HG02642 (cell line): ENCODE results near the gene SNX30.

ENCODE experiments used
- ATAC-seq: cut with Tn5 transposase; IDR thresholded peaks from one replicate; pipeline ENCODE4 v1.9.1; 2021; ENCODE audit warnings: mild to moderate bottlenecking; ENCODE audit not compliant: unreplicated experiment, poor library complexity

SNX30 gene

DNA sequence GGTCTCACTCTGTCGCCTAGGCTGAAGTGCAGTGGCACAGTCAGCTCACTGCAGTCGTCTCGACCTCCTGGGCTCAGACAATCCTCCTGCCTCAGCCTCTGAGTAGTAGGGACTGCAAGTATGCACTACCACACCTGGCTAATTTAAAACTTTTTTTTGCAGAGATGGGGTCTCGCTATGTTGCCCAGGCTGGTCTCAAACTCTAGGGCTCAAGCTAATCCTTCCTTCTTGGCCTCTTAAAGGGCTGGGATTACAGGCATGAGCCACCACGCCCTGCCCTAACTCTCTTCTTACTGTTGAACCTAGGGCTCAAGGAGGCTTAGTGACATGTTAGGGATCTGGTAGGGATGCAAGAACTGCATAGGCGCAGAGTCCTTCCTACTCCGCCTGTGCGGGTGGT is 65.3 kb downstream of the SNX30 start:
- ATAC-seq, result no peak

DNA sequence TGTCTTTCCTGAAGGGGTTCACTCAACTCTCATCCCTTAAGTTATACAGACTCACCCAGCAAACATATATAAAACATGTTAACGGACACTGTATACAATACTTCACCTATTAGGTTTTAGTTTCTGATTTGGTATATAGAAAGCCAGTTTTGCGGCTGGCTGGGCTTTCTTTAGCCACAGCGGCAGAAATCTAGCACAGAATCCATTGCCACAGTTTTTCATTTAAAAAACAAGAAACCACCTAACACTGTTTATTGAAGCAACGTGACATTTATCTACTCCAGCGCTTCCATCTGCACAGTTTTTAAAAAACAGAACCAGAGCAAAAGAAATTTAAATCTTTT is 67.3 kb downstream of the SNX30 start:
- ATAC-seq, result peak; percentile 48

- ATAC-seq, result peak; percentile 75
Observed at GRCh38 chr9:112819635-112820496, 69.3 kb downstream of the SNX30 start.

DNA sequence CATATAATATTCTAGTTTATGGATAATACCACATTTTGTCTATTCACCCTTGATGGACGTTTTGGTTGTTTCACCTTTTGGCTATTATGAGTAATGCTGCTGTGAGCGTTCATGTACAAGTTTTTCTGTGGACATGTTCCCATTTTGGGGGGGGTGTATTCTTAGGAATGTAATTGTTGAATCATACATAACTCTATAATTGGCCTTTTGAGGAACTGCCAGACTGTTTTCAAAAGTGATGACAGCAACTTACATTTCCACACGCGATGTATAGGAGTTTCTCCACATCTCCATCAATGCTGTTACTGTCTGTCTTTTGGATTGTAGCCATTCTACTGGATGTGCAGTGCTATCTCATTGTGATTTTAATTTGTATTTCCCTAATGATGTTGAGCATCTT is 70.3 kb downstream of the SNX30 start:
- no peak for ATAC-seq

DNA sequence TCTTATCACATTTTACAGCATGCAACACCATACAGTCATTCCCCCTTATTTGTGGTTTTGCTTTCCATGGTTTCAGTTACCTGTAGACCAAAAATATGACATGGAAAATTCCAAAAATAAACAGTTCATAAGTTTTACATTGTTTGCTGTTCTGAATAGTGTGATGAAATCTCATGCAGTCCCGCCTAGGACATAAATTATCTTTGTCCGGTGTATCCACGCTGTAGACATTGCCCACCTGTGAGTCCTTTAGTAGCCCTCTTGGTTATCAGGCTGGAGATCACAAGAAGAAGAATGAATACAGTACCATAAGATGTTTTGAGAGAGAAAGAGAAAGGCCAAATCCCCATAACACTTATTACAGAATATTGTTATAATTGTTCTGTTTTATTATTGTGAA is 72.1 kb downstream of the SNX30 start:
- ATAC-seq, result no peak

GRCh38 chr9:112823257-112823656 is 72.7 kb downstream of the SNX30 start:
- no peak for ATAC-seq

GRCh38 chr9:112831281-112831851 is 80.8 kb downstream of the SNX30 start:
- no peak for ATAC-seq

DNA sequence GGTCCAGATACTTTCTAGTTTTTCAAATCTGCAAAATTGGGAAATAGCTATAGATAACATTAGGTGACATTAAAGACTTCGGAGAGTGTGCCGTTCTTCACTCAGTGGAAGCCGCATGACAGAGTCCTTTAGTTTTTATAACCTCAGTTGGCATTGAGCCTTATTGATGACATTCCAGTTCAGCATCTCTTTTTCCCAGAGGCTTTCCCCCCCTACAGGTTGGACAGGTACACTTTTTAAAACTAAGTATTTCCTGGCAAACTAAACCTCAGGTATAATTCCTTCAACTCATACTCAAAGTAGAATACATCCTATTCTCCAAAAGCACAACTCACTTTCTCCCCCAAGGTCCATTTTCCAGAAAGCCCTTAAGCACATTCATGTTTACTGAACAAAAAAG is 81.4 kb downstream of the SNX30 start:
- ATAC-seq, result no peak

DNA sequence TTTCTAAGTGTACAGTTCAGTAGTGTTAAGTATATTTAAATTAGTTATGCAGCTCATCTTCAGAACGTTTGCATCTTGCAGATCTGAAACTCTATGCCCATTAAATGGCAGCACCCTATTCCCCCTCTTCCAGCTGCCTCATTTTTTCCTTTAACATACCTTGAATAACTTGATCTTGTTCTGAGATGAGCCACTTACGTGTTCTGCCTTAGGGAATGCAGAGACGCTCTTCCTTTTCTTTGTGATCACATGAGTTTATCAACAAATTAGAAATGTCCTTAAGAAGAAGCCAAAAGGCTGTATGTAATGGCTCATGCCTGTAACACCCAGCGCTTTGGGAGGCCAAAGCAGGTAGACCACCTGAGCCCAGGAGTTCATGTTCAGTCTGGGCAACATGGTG is 82.5 kb downstream of the SNX30 start:
- no peak for ATAC-seq

DNA sequence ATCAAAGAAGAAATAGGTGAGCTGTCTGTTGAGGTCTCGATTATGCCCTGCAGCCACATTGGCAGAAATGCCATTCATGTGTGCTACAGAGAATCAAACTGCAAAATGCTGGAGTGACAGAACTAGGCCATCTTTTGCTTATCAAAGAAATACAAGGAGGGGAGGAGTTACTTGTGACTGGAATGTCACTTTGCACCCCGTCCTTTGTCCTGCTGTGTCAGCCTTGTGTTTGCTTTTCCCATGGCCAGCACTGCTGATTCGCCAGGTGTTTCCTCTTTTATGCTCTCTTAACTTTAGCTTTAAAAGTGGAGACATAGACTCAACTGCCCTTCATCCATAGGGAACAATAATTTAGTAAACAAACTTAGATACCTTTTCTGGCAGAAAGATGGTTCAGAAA is 85.8 kb downstream of the SNX30 start:
- no peak for ATAC-seq

- ATAC-seq, result no peak
Observed at GRCh38 chr9:112838342-112838741, 87.8 kb downstream of the SNX30 start.

DNA sequence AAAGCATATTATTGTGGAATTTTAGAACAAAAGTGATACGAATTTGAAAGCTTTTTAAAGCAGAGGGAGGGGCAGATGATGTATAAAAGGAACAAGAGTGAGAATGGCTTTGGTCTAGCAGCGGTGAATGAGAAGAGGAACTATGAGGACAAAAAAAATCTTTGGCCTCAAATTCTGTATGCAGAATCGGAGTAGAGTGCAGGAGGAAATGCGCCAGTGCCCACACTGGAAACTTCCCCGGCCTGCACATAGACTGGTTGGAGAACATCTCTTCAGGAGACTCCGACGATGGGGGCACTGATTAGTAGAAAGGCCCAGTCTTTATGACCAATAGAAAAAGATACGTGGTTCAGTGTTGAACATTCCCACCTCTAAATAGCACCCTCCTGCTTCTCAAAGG is 88.8 kb downstream of the SNX30 start:
- ATAC-seq, result no peak

- ATAC-seq, result no peak
Observed at GRCh38 chr9:112841261-112841660, 90.7 kb downstream of the SNX30 start.

DNA sequence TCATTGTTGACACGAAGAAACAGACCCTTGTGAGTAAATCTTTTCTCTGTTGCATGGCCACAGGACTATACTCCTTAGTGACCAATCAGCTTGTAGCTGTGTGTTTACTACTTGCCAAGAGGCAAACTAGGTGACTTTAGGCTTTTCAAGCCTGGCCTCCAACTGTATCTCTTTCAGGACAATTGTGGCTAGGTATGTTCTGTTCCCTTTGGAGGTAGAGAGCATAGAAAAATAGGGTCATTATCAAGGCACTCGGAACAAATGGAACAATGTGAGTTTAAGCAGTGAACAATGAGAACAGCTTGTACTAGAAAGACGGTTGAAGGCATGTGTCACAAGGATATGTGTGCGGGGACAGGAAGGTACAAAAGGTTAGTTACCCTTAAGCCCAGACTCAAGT is 92.0 kb downstream of the SNX30 start:
- ATAC-seq, result no peak

DNA sequence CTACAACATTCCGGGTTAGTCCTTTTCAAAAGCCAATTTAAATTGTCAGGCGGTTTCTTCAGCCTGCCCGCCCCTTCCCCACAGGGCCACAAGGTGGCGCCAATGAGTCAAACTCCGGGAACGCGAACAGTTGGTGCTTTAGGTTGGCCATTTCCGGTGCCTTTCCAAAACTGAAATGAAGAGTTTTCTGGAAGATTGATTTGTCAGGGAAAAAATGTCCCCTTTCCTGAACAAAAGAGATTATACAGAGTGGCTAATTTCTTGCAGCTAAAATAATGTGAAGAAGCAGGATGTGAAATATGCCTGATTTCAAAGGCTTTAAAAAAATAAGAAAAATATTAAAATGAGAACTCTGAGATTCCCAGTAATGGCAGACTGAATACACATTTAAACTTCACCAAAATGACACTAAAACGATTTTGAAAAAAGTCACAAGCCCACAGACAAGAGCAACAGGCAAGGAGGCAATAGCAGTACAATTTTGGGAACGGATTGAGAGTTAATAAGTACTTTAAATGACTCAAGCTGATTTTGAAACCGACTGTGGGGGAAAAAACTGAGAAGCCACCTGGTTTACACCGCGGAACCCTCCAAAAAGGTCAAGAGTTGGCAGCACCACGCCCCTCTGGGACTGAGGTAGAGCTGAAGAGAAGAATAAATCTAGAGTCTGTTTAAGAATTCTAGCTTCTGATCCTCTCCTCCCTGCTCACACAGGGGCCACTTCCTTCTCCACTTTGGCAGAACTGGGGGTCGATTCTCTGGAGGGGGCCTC is 94.4 kb downstream of the SNX30 start:
- peak; percentile 75 for ATAC-seq

DNA sequence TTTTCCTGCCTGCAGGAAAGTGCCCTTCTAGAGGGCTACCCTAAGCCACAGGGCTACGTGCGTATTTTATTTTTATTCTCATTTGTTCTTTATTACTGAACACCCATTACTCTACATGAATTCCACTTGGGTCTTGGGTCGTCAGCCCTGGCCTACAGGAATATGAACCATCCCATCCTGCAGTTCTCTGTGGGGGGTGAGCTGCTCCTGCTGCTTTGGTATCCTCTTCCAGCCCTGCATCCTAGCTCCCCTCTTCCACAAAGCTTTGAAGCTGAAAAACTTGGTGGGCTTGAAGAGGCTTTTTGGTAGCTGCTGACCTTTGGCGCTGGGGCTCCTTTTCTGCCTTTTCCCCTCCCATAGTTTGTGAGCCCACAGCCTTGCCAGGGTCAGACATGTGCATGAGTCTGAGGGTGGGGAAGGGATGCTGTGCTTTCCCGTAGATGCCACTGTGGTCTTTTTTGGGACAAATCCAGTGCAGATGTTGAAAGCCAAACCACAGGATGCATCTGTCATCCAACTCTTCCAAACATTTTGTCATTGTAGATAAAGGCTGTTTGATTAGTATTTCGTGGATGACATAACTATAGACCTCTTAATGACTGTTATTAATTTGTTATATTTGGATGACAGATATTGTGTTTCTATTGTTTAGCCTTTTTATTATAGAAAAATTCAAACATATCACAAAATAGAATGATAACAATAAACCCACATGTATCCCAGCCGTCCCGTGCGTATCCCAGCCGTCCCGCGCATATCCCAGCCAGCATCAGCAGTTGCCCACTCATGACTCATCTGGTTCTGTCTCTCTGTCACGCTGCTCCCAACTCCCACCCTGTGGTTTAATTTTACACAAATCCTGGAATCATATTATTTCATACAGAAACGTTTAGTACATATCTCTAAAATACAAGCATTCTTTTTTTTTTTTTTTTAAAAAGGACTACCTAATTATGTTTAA is 96.2 kb downstream of the SNX30 start:
- ATAC-seq, result no peak

DNA sequence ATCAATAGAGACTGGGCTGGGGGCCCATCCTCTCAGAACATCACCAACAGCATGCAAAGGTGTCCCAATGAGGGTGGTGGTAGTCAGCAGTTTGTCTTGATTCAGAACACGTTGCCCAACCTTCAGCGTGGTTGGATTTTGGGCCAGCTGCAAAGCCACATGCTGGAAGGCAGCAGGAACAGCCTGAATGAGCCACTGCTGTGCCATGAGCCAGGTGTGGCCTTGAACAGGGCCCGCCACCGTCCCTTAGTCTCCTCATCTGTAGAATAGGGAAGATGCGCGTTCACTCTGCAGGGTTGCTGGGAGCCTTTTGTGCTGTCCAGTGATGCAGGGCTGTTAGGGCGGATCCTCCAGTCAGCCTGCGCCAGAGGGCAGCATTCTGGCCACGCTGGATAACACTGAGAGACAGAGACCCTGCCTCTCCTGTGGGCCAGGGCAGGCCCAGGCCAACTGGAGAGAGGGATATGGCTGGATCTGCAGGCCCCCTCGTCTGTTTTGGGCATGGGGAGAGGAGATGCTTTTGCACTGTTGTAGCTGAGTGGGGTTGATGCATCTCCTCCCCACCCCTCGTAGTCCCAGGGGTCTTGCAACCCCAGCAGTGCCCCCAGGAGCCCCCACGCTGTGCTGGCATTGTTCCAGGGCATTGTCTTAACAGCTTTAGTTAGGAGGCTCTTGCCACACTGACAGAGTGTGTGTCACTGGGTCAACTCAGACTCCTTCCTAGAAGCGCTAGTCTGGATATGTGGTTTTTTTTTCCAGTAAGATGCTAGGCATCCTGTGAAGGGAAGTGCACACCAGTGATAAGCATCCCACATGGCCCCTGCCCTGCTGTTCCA is 98.0 kb downstream of the SNX30 start:
- ATAC-seq, result no peak

- no peak for ATAC-seq
Observed at GRCh38 chr9:112849363-112849922, 98.9 kb downstream of the SNX30 start.

GRCh38 chr9:112850840-112851239 is 100.3 kb downstream of the SNX30 start:
- no peak for ATAC-seq
